H9 (cell line): ENCODE results near the gene RAB15. TPM values are rescaled to one million over a fixed set of nuclear protein-coding genes. Genes with fewer than 3 reads are reported as not detected.

Experiments used
- DNase-seq: peaks from one replicate; pipeline ENCODE4 v3.0.0-alpha.2; 2017
- H2AFZ ChIP-seq: one replicate; pipeline ENCODE4 v1.6.1; 2013; ENCODE audit warnings: mild to moderate bottlenecking, low read length, control low read depth, moderate library complexity
- H2AK5ac ChIP-seq: 2 replicates; pipeline ENCODE4 v1.6.1; 2013; ENCODE audit warnings: low read length, control low read depth, mixed read lengths; ENCODE audit not compliant: insufficient read length
- H2BK120ac ChIP-seq: one replicate; pipeline ENCODE4 v1.6.1; 2013; ENCODE audit warnings: low read depth, mild to moderate bottlenecking, low read length, control low read depth, inconsistent platforms; ENCODE audit not compliant: poor library complexity, severe bottlenecking
- H2BK12ac ChIP-seq: 2 replicates; pipeline ENCODE4 v1.6.1; 2013; ENCODE audit warnings: low read length, control low read depth, mixed read lengths, low read depth; ENCODE audit not compliant: insufficient read length
- H2BK15ac ChIP-seq: 2 replicates; pipeline ENCODE4 v1.6.1; 2013; ENCODE audit warnings: low read depth, low read length, control low read depth
- H2BK20ac ChIP-seq: one replicate; pipeline ENCODE4 v1.6.1; 2013; ENCODE audit warnings: low read depth, mild to moderate bottlenecking, low read length, control low read depth, inconsistent platforms; ENCODE audit not compliant: poor library complexity, severe bottlenecking
- H2BK5ac ChIP-seq: 2 replicates; pipeline ENCODE4 v1.6.1; 2013; ENCODE audit warnings: low read length, control low read depth, mixed read lengths; ENCODE audit not compliant: insufficient read length
- H3K14ac ChIP-seq: 2 replicates; pipeline ENCODE4 v1.6.1; 2013; ENCODE audit warnings: low read length, control low read depth; ENCODE audit not compliant: insufficient read depth
- H3K18ac ChIP-seq: 2 replicates; pipeline ENCODE4 v1.6.1; 2013; ENCODE audit warnings: low read depth, mild to moderate bottlenecking, mixed read lengths, low read length, control low read depth; ENCODE audit not compliant: insufficient read length
- H3K23ac ChIP-seq: 2 replicates; pipeline ENCODE4 v1.6.1; 2013; ENCODE audit warnings: low read length, control low read depth, mixed read lengths, low read depth; ENCODE audit not compliant: insufficient read length
- H3K23me2 ChIP-seq: 2 replicates; pipeline ENCODE4 v1.6.1; 2013; ENCODE audit warnings: low read depth, mild to moderate bottlenecking, mixed read lengths, low read length, control low read depth; ENCODE audit not compliant: insufficient read length, poor library complexity, severe bottlenecking
- H3K27ac ChIP-seq: 2 replicates; pipeline ENCODE4 v1.5.1; 2013; ENCODE audit warnings: low read length, control low read depth, mixed read lengths, low read depth; ENCODE audit not compliant: insufficient read length
- H3K27me3 ChIP-seq: 2 replicates; pipeline ENCODE4 v1.6.1; 2013; ENCODE audit warnings: low read length, control low read depth, inconsistent platforms; ENCODE audit not compliant: insufficient read depth
- H3K4ac ChIP-seq: 2 replicates; pipeline ENCODE4 v1.6.1; 2013; ENCODE audit warnings: low read depth, mild to moderate bottlenecking, control low read depth, inconsistent platforms, low read length, moderate library complexity
- H3K4me1 ChIP-seq: 2 replicates; pipeline ENCODE4 v1.6.1; 2013; ENCODE audit warnings: low read length, control low read depth, inconsistent platforms; ENCODE audit not compliant: insufficient read depth
- H3K4me2 ChIP-seq: 2 replicates; pipeline ENCODE4 v1.6.1; 2013; ENCODE audit warnings: low read length, control low read depth, mixed read lengths; ENCODE audit not compliant: insufficient read length, insufficient read depth
- H3K56ac ChIP-seq: 2 replicates; pipeline ENCODE4 v1.6.1; 2013; ENCODE audit warnings: low read depth, mild to moderate bottlenecking, mixed read lengths, low read length, control low read depth; ENCODE audit not compliant: insufficient read length
- H3K79me1 ChIP-seq: 2 replicates; pipeline ENCODE4 v1.6.1; 2013; ENCODE audit warnings: low read depth, mild to moderate bottlenecking, moderate library complexity, low read length, control low read depth, inconsistent platforms; ENCODE audit not compliant: insufficient read depth, poor library complexity, severe bottlenecking
- H3K79me2 ChIP-seq: 2 replicates; pipeline ENCODE4 v1.6.1; 2013; ENCODE audit warnings: low read length, control low read depth, inconsistent platforms; ENCODE audit not compliant: insufficient read depth
- H3K9ac ChIP-seq: 2 replicates; pipeline ENCODE4 v1.6.1; 2013; ENCODE audit warnings: low read length, control low read depth, mixed read lengths; ENCODE audit not compliant: insufficient read length; ENCODE audit errors: extremely low read depth
- H3K9me3 ChIP-seq: one replicate; pipeline ENCODE4 v1.6.1; 2013; ENCODE audit warnings: low read depth, low read length, inconsistent platforms; ENCODE audit not compliant: control insufficient read depth
- H3T11ph ChIP-seq: one replicate; pipeline ENCODE4 v1.6.1; 2013; ENCODE audit warnings: mild to moderate bottlenecking, low read length, control low read depth, inconsistent platforms
- H4K20me1 ChIP-seq: one replicate; pipeline ENCODE4 v1.6.1; 2013; ENCODE audit not compliant: control insufficient read depth, insufficient read length, insufficient read depth
- H4K5ac ChIP-seq: 2 replicates; pipeline ENCODE4 v1.6.1; 2013; ENCODE audit warnings: low read depth, mild to moderate bottlenecking, mixed read lengths, low read length, control low read depth; ENCODE audit not compliant: insufficient read length
- H4K8ac ChIP-seq: replicated peaks from 2 replicates; pipeline ENCODE4 v1.6.1; 2013; ENCODE audit warnings: low read length, control low read depth, mixed read lengths, low read depth; ENCODE audit not compliant: insufficient read length
- H4K91ac ChIP-seq: 2 replicates; pipeline ENCODE4 v1.6.1; 2013; ENCODE audit warnings: low read depth, mild to moderate bottlenecking, moderate library complexity, mixed read lengths, low read length, control low read depth; ENCODE audit not compliant: insufficient read length
- H3K27ac Mint-ChIP-seq, 3 experiments: 2 replicates in 2 of 3; 3 replicates in 1 of 3; pipeline ENCODE4 v1.8.0; 2020 to 2021; ENCODE audit warnings: mixed read lengths in 3 of 3, mild to moderate bottlenecking in 1 of 3, moderate library complexity in 1 of 3
- H3K27me3 Mint-ChIP-seq: 2 replicates; pipeline ENCODE4 v1.8.0; 2021; ENCODE audit warnings: low read depth, mild to moderate bottlenecking, moderate library complexity, mixed read lengths
- H3K36me3 Mint-ChIP-seq, 3 experiments: 2 replicates in 2 of 3; 3 replicates in 1 of 3; pipeline ENCODE4 v1.8.0; 2020 to 2021; ENCODE audit warnings: low read depth in 3 of 3, mixed read lengths in 3 of 3; ENCODE audit not compliant: insufficient read depth in 1 of 3
- H3K4me1 Mint-ChIP-seq, 2 experiments: 2 replicates each; pipeline ENCODE4 v1.8.0; 2020; ENCODE audit warnings: mixed read lengths in 2 of 2
- H3K4me3 Mint-ChIP-seq, 2 experiments: 2 replicates in 1 of 2; 3 replicates in 1 of 2; pipeline ENCODE4 v1.8.0; 2020 to 2021; ENCODE audit warnings: mild to moderate bottlenecking in 2 of 2, mixed read lengths in 2 of 2, moderate library complexity in 1 of 2
- H3K9me3 Mint-ChIP-seq, 2 experiments: 2 replicates in 1 of 2; 3 replicates in 1 of 2; pipeline ENCODE4 v1.8.0; 2020; ENCODE audit warnings: mild to moderate bottlenecking in 2 of 2, mixed read lengths in 2 of 2, moderate library complexity in 1 of 2
- CTCF ChIP-seq: fragments of 200-600 bp; sonication (generic); conservative IDR thresholded peaks from 3 replicates; pipeline ENCODE4 v1.8.0; 2021; ENCODE audit warnings: antibody characterized with exemption, mild to moderate bottlenecking
- whole genome bisulfite sequencing: extraction: QIAGEN DNeasy Blood & Tissue Kit; methylation state at CpG from one replicate; pipeline ENCODE4 v1.1.7; 2013; ENCODE audit warnings: missing lambda C conversion rate, low lambda C conversion rate, mixed read lengths; ENCODE audit not compliant: insufficient read length; ENCODE audit errors: extremely low coverage; 5-methylcytosine and 5-hydroxymethylcytosine counted together
- total RNA-seq: library from RNA; stranded (reverse); gene quantifications from 2 replicates; pipeline ENCODE4 v1.2.1, GENCODE V29; 2021

RAB15 gene
- total RNA-seq, 1 experiment from 2014 or later, result 54.3 TPM

DNA sequence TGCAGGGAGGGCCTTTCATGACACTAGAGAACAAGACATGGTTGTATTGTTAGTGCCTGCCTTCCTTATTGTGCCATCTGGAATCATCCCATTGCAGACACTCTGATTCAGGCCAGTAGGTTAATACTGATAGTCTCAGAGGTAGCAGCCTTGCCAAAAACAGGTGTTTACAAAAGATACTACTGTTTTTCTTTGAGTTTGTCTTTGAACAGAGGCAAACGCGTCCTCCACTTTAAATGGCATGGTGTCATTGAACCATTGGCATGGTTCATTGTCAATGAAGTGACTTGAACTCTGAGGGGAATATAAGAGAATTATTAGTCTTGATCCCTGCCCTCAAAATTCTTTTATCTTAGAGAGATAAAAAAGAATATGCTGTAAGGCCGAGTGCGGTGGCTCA, 18.8 kb upstream of the RAB15 start:
- no peak overlapping the region for H2AFZ ChIP-seq
- no peaks in the 10 kb centered on the region for H3K79me2 ChIP-seq
- DNase-seq, result no peak
- no peak overlapping the region for H2BK12ac ChIP-seq
- Mint-ChIP-seq H3K27ac (no peak overlapping the region), H3K36me3 (peaks cover 0 to 3% (median 0%) of the 10 kb centered on the region in 3 experiments; a peak in 3 of 7 replicates), H3K4me3 (no peak overlapping the region), H3K27me3 (peaks cover 4% of the 10 kb centered on the region), H3K9me3 (no peaks in the 10 kb centered on the region), H3K4me1 (peaks cover 3 to 14% of the 10 kb centered on the region in 2 experiments; a peak in 3 of 4 replicates)
- no peaks in the 10 kb centered on the region for H4K20me1 ChIP-seq
- no peak overlapping the region for H2BK5ac ChIP-seq
- H3K9me3 ChIP-seq, result no peaks in the 10 kb centered on the region
- no peak overlapping the region for H4K91ac ChIP-seq
- H2AK5ac ChIP-seq, result no peak overlapping the region
- H3K4ac ChIP-seq, result no peak overlapping the region
- H4K8ac ChIP-seq, result no peak overlapping the region
- H3K23me2 ChIP-seq, result no peaks in the 10 kb centered on the region
- no CpG with 5 or more reads among the region's 4 CpGs for WGBS
- no peak overlapping the region for H2BK20ac ChIP-seq
- no peak overlapping the region for H3K23ac ChIP-seq
- H3K4me2 ChIP-seq, result no peak overlapping the region
- H3K27me3 ChIP-seq, result no peaks in the 10 kb centered on the region
- no peak overlapping the region for H2BK120ac ChIP-seq
- H3T11ph ChIP-seq, result no peak overlapping the region
- no peak overlapping the region for H3K18ac ChIP-seq
- H3K79me1 ChIP-seq, result no peaks in the 10 kb centered on the region
- H3K27ac ChIP-seq, result no peak overlapping the region
- H3K9ac ChIP-seq, result no peak overlapping the region
- H3K14ac ChIP-seq, result no peak overlapping the region
- no peak overlapping the region for H4K5ac ChIP-seq
- no peak overlapping the region for H3K56ac ChIP-seq
- no peak for TF ChIP-seq CTCF
- H2BK15ac ChIP-seq, result no peak overlapping the region
- 0 out of 2 replicates have a peak, but pooled peaks cover 2% of the 10 kb centered on the region for H3K4me1 ChIP-seq
